Mucosa of rectum (tissue), 2 donors: ENCODE measurements around the gene EFNA1.
"Not testable (repeated sequence)": the region's sequence is repeated elsewhere in the genome, so short reads cannot be mapped to it uniquely, and the experiment has no call there.

ENCODE experiments used
- H3K27ac ChIP-seq, 2 donors: one replicate each; pipeline ENCODE4 v1.7.0; 2013; ENCODE audit warnings: inconsistent platforms in 2 of 2, low read depth in 2 of 2, low read length in 2 of 2
- H3K27me3 ChIP-seq, 2 donors: one replicate each; pipeline ENCODE4 v1.7.0; 2013; ENCODE audit warnings: low read length in 2 of 2; ENCODE audit not compliant: control insufficient read depth in 2 of 2, insufficient read depth in 2 of 2
- H3K36me3 ChIP-seq, 2 donors: one replicate each; pipeline ENCODE4 v1.7.0; 2013; ENCODE audit warnings: low read length in 2 of 2; ENCODE audit not compliant: control insufficient read depth in 2 of 2, insufficient read depth in 2 of 2
- H3K4me1 ChIP-seq, 2 donors: one replicate each; pipeline ENCODE4 v1.7.0; 2013; ENCODE audit warnings: low read length in 2 of 2, mild to moderate bottlenecking in 1 of 2; ENCODE audit not compliant: control insufficient read depth in 2 of 2, insufficient read depth in 2 of 2
- H3K4me3 ChIP-seq, 2 donors: one replicate each; pipeline ENCODE4 v1.7.0; 2013; ENCODE audit warnings: low read length in 2 of 2
- H3K9ac ChIP-seq, 2 donors: one replicate each; pipeline ENCODE4 v1.7.0; 2013; ENCODE audit warnings: low read length in 2 of 2, low read depth in 1 of 2, mild to moderate bottlenecking in 1 of 2
- H3K9me3 ChIP-seq, 2 donors: one replicate each; pipeline ENCODE4 v1.7.0; 2013; ENCODE audit warnings: low read length in 2 of 2; ENCODE audit not compliant: control insufficient read depth in 2 of 2
- donor health status: healthy.
- donor health status: Normal muscosa, but diverticular disease.

Gene EFNA1

DNA sequence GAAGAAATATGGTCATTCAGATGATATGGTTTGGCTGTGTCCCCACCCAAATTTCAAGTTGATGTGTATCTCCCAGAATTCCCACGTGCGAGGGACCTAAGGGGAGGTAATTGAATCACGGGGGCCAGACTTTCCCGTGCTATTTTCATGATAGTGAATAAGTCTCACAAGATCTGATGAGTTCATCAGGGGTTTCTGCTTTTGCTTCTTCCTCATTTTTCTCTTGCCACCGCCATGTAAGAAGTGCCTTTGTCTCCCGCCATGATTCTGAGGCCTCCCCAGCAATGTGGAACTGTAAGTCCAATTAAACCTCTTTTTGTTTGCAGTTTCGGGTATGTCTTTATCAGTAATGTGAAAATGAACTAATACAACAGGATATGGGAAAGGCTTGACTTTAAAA is 14.1 kb downstream of the EFNA1 start:
- H3K9ac ChIP-seq, result no peak overlapping the region
- H3K4me1 ChIP-seq, result peaks cover 14 to 30% of the 10 kb centered on the region in 2 donors
- H3K9me3 ChIP-seq, result no peaks in the 10 kb centered on the region
- H3K27me3 ChIP-seq, result no peaks in the 10 kb centered on the region
- H3K4me3 ChIP-seq, result no peak overlapping the region
- no peak overlapping the region for H3K27ac ChIP-seq
- H3K36me3 ChIP-seq, result peaks cover 0 to 3% of the 10 kb centered on the region in 2 donors

DNA sequence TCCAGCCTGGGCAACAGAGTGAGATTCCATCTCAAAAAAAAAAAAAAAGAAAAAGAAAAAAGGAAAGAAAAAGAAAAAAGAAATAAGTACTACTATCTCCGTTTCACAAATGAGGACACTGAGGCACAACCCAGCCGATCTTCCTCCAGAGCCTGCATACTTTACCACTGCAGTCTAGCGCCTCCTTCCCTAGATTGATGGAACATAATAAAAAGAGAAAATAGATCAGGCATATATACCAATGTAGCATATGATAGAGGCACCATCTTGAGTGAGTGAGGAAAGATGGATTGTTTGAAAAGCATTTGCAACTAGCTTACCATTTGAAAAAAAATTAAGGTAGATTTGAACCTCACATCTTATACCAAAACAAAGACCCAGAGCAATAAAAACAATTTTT is 17.8 kb downstream of the EFNA1 start:
- Histone ChIP-seq H3K4me1 (peaks cover 0 to 3% of the 10 kb centered on the region in 2 donors), H3K27me3 (no peaks in the 10 kb centered on the region), H3K4me3 (no peak overlapping the region), H3K9ac (no peak overlapping the region), H3K9me3 (no peaks in the 10 kb centered on the region), H3K27ac (no peak overlapping the region), H3K36me3 (no peaks in the 10 kb centered on the region)

DNA sequence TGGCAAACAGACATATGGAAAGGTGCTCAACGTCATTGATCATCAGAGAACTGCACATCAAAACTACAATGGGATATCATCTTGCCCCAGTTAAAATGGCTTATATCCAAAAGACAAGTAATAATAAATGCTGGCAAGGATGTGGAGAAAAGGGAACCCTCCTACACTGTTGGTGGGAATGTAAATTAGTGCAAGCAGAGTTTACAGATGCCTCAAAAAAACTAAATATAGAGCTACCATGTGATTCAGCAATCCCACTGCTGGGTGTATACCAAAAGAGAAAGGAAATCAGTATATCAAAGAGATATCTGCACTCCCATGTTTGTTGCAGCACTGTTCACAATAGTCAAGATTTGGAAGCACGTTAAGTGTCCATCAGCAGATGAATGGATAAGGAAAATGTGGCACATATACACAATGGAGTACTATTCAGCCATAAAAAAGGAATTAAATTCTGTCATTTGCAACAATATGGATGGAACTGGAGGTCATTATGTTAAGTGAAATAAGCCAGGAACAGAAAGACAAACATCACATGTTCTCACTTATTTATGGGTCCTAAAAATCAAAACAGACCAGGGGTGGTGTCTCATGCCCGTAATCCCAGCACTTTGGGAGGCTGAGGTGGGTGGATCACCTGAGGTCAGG is 28.4 kb downstream of the EFNA1 start:
- H3K36me3 ChIP-seq, H3K9ac ChIP-seq, H3K4me3 ChIP-seq, H3K27ac ChIP-seq, H3K27me3 ChIP-seq, H3K9me3 ChIP-seq, H3K4me1 ChIP-seq: not testable (repeated sequence)

DNA sequence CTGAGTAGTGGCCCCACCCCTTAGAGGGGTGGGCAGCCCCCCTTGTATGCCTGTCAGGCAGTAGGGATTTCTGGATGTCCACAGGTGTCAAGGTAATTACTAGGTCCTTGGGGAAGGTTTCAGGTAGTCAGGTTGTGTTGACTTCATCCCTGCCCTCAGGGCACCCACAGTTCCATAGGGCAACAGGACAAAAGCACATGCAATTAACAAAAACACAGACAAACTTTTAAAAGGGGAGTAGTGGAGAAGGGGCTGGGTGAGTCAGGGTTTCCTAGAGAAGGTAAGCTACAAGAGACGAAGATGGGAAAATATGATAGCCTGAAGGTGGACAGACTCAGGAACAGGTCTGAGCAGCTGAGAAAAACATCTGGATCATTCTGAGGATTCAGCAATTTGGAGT is 31.3 kb downstream of the EFNA1 start:
- Histone ChIP-seq H3K4me1 (no peaks in the 10 kb centered on the region), H3K4me3 (no peak overlapping the region), H3K27me3 (no peaks in the 10 kb centered on the region), H3K9me3 (no peaks in the 10 kb centered on the region), H3K27ac (no peak overlapping the region), H3K36me3 (no peaks in the 10 kb centered on the region), H3K9ac (no peak overlapping the region)

DNA sequence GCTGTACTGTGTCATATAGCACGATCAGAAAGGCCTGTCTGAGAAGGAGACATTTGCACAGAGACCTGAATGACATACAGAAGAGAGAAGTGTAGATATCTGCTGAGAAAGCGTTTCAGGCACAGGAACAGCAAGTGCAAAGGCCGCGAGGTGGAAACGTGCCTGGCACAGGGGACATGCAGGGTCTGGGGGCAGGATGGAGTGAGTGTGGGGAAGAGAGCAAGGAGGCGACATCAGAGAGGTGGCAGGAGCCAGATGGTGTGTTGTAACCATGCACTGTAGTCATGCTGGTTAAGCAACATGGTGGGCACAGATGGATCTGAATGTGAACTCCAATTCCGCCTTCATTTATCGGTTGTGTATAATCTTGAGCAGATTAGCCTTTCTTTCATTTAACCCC is 32.5 kb downstream of the EFNA1 start:
- Histone ChIP-seq H3K27me3 (no peaks in the 10 kb centered on the region), H3K4me1 (no peaks in the 10 kb centered on the region), H3K9me3 (no peaks in the 10 kb centered on the region)

DNA sequence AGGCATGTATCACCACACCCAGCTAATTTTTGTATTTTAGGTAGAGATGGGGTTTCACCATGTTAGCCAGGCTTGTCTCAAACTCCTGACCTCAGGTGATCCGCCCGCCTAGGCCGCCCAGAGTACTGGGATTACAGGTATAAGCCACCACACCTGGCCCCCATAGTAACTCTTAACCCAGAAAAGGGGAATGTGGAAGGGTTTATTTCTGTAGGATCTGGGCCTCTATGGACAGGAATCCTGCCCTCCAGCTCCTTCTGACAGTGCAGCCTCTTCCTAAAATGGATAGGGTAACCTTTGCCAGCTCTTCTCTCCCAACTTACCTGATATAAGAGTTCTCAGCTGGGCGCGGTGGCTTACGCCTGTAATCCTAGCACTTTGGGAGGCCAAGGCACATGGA is 35.0 kb downstream of the EFNA1 start:
- H3K4me1 ChIP-seq, H3K9ac ChIP-seq, H3K27ac ChIP-seq, H3K27me3 ChIP-seq, H3K4me3 ChIP-seq, H3K36me3 ChIP-seq, H3K9me3 ChIP-seq: not testable (repeated sequence)

More for the DNA sequence above, 32.5 kb downstream of the EFNA1 start:
- no peaks in the 10 kb centered on the region for H3K36me3 ChIP-seq
- no peak overlapping the region for H3K27ac ChIP-seq
- no peak overlapping the region for H3K9ac ChIP-seq
- no peak overlapping the region for H3K4me3 ChIP-seq

DNA sequence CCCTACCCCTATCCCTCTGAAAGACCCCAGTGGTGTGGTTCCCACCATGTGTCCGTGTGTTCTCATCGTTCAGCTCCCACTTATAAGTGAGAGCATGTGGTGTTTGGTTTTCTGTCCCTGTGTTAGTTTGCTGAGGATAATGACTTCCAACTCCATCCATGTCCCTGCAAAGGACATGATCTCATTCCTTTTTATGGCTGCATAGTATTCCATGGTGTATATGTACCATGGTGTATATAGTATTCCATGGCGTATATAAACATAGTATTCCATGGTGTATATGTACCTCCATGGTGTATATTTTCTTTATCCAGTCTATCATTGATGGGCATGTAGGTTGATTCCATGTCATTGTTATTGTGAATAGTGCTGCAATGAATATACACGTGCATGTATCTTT is 36.1 kb downstream of the EFNA1 start:
- not testable (repeated sequence) for H3K9me3 ChIP-seq, H3K27ac ChIP-seq, H3K27me3 ChIP-seq, H3K4me3 ChIP-seq, H3K9ac ChIP-seq, H3K36me3 ChIP-seq
- peaks cover 6 to 10% of the 10 kb centered on the region in 2 donors for H3K4me1 ChIP-seq

DNA sequence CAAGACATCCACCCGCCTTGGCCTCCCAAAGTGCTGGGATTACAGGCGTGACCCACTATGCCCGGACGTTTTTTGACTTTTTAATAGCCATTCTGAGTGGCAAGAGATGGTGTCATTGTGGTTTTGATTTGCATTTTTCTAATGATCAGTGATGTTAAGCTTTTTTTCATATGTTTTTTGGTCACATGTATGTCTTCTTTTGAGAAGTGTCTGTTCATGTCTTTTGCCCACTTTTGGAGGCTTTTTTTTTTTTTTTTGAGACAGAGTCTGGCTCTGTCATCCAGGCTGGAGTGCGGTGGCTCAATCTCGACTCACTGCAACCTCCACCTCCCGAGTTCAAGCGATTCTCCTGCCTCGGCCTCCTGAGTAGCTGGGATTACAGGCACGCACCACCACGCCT is 36.9 kb downstream of the EFNA1 start:
- H3K9me3 ChIP-seq, H3K27ac ChIP-seq, H3K9ac ChIP-seq, H3K27me3 ChIP-seq, H3K4me3 ChIP-seq: not testable (repeated sequence)
- Histone ChIP-seq H3K36me3 (peaks cover 6 to 11% of the 10 kb centered on the region in 2 donors), H3K4me1 (peaks cover 6 to 10% of the 10 kb centered on the region in 2 donors)

DNA sequence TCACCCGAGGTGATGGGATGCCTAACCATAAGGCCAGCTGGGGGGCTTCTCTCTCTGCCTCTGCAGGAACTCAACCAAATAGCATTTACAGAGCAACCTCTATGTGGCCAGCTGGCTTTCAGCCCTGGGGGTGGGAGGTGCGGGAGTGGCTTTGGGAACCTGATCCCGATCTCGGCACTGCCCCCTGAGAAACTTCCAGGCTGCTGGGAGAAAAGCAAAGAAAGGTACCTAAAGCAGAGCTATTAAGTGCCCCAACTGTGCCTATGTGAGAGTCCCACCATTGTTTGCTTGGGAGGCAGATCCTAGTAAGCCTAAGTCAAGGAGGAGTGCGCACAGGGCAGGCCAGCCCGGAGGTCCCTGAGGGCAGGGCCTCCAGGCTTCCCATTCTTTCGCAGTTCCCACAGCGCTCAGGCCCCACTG is 38.4 kb downstream of the EFNA1 start:
- H3K27me3 ChIP-seq, result no peaks in the 10 kb centered on the region
- H3K9me3 ChIP-seq, result no peaks in the 10 kb centered on the region
- peaks cover 6 to 10% of the 10 kb centered on the region in 2 donors for H3K4me1 ChIP-seq
- no peak overlapping the region for H3K27ac ChIP-seq
- H3K4me3 ChIP-seq, result no peak overlapping the region
- no peak overlapping the region for H3K9ac ChIP-seq
- peaks cover 13 to 16% of the 10 kb centered on the region in 2 donors for H3K36me3 ChIP-seq

DNA sequence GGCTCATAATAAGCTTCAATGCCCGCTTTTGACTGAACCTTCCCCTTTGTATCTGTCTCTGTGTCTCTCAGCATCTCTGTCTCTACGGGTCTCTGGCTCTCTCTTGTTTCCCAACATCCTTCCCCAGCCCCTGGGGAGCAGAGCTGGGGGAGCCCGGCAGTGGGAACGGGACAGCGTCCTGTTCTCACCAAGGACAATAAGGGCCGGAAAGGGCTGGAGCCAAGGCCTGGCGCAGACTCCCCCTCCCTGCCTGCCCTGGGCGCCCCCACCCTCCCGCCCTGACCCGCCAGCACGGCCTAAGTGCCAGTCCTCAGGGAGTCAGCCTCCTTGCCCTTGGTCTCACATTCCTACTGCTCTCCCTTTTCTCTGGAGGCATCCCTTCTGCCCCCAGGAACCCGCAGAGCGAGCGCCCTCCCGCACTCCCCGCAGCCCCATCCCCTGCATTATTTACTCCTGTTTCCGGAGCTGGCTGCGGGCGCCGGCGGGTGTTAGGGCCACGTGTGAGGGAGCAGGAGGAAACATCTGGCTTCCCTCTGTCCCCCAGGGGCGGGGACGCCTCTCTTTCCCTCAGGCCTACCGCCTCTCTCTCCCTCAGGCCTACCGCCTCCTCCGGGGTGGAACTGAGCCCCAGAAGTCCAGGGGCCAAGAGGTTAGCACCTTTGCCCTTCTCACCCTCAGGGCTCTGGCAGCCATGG is 38.9 kb downstream of the EFNA1 start:
- no peak overlapping the region for H3K4me3 ChIP-seq
- H3K36me3 ChIP-seq, result peaks cover 13 to 16% of the 10 kb centered on the region in 2 donors
- H3K4me1 ChIP-seq, result peaks cover 6 to 10% of the 10 kb centered on the region in 2 donors
- no peaks in the 10 kb centered on the region for H3K9me3 ChIP-seq
- H3K27me3 ChIP-seq, result no peaks in the 10 kb centered on the region
- no peak overlapping the region for H3K9ac ChIP-seq
- H3K27ac ChIP-seq, result no peak overlapping the region
